ENCODE results near the gene SOS1.
"Not testable (repeated sequence)": the region's sequence is repeated elsewhere in the genome, so short reads cannot be mapped to it uniquely, and the experiment has no call there.

The SOS1 gene

GRCh38 chr2:39107156-39107555, 13.7 kb downstream of the SOS1 start:
- DNase-seq (ENCODE audit: low read depth in 3 of 3) = no peak

- DNase-seq (ENCODE audit: low read depth in 3 of 3) = no peak
These were observed 20.8 kb downstream of the SOS1 start for GRCh38 chr2:39099870-39100728.

GRCh38 chr2:39099310-39099869, 21.5 kb downstream of the SOS1 start:
- DNase-seq (ENCODE audit: low read depth in 3 of 3) = no peak

GRCh38 chr2:39095624-39096023, 25.2 kb downstream of the SOS1 start:
- no peak for DNase-seq (ENCODE audit: low read depth in 3 of 3)

GRCh38 chr2:39094717-39095363, 26.0 kb downstream of the SOS1 start:
- DNase-seq (ENCODE audit: low read depth in 3 of 3) = no peak

- no peak for DNase-seq (ENCODE audit: low read depth in 3 of 3)
These were observed 27.5 kb downstream of the SOS1 start for GRCh38 chr2:39093218-39093898.

GRCh38 chr2:39091543-39091942, 29.3 kb downstream of the SOS1 start:
- DNase-seq (ENCODE audit: low read depth in 3 of 3) = no peak

- DNase-seq (ENCODE audit: low read depth in 3 of 3) = no peak
These were observed 29.8 kb downstream of the SOS1 start for GRCh38 chr2:39091063-39091462.

- no peak for DNase-seq (ENCODE audit: low read depth in 3 of 3)
These were observed 40.7 kb downstream of the SOS1 start for GRCh38 chr2:39080152-39080551.

GRCh38 chr2:39069890-39070465, 50.9 kb downstream of the SOS1 start:
- no peak for DNase-seq (ENCODE audit: low read depth in 3 of 3)

GRCh38 chr2:39069136-39069515, 51.7 kb downstream of the SOS1 start:
- DNase-seq (ENCODE audit: low read depth in 3 of 3) = peak in 1 of 3 experiments; percentile 22

GRCh38 chr2:39068299-39069135, 52.3 kb downstream of the SOS1 start:
- no peak for DNase-seq (ENCODE audit: low read depth in 3 of 3)

GRCh38 chr2:39065616-39066015, 55.2 kb downstream of the SOS1 start:
- no peak for DNase-seq (ENCODE audit: low read depth in 3 of 3)

GRCh38 chr2:39062320-39062719, 58.5 kb downstream of the SOS1 start:
- no peak for DNase-seq (ENCODE audit: low read depth in 3 of 3)

GRCh38 chr2:39061280-39061679, 59.6 kb downstream of the SOS1 start:
- no peak for DNase-seq (ENCODE audit: low read depth in 3 of 3)

- no peak for DNase-seq (ENCODE audit: low read depth in 3 of 3)
These were observed 61.4 kb downstream of the SOS1 start for GRCh38 chr2:39059366-39059952.

GRCh38 chr2:39058101-39058500, 62.8 kb downstream of the SOS1 start:
- no peak for DNase-seq (ENCODE audit: low read depth in 3 of 3)

- not testable (repeated sequence) for DNase-seq (ENCODE audit: low read depth in 3 of 3)
These were observed 68.2 kb downstream of the SOS1 start for GRCh38 chr2:39052665-39053064.

GRCh38 chr2:39050109-39050508, 70.7 kb downstream of the SOS1 start:
- no peak for DNase-seq (ENCODE audit: low read depth in 3 of 3)

GRCh38 chr2:39039072-39039471, 81.8 kb downstream of the SOS1 start:
- DNase-seq (ENCODE audit: low read depth in 3 of 3) = no peak

GRCh38 chr2:39033980-39034379, 86.9 kb downstream of the SOS1 start:
- no peak for DNase-seq (ENCODE audit: low read depth in 3 of 3)

All from stimulated activated CD4-positive, alpha-beta T cell treated with anti-CD3 and anti-CD28 coated beads, TNF-alpha, amount 100 ng/mL, for 24 hours (primary cell).